ENCODE measurements around the gene NUP98.
"Not testable (repeated sequence)": the region's sequence is repeated elsewhere in the genome, so short reads cannot be mapped to it uniquely, and the experiment has no call there.

Gene NUP98

GRCh38 chr11:3773180-3773579, 24.2 kb downstream of the NUP98 start:
- TF ChIP-seq, protein P1, sequence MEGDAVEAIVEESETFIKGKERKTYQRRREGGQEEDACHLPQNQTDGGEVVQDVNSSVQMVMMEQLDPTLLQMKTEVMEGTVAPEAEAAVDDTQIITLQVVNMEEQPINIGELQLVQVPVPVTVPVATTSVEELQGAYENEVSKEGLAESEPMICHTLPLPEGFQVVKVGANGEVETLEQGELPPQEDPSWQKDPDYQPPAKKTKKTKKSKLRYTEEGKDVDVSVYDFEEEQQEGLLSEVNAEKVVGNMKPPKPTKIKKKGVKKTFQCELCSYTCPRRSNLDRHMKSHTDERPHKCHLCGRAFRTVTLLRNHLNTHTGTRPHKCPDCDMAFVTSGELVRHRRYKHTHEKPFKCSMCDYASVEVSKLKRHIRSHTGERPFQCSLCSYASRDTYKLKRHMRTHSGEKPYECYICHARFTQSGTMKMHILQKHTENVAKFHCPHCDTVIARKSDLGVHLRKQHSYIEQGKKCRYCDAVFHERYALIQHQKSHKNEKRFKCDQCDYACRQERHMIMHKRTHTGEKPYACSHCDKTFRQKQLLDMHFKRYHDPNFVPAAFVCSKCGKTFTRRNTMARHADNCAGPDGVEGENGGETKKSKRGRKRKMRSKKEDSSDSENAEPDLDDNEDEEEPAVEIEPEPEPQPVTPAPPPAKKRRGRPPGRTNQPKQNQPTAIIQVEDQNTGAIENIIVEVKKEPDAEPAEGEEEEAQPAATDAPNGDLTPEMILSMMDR (conservative IDR thresholded peaks at IDR 0.05; ENCODE audit: control insufficient read depth, insufficient read depth, low read depth, low read length) = no peak
- no peak for DNase-seq (ENCODE audit: low read depth)
- H3K4me3 ChIP-seq (ENCODE audit: control insufficient read depth, low read depth, low read length) = no peak overlapping the region

- no peak overlapping the region for H3K4me3 ChIP-seq (ENCODE audit: control insufficient read depth, low read depth, low read length)
- DNase-seq (ENCODE audit: low read depth) = no peak
- TF ChIP-seq, protein P1 (conservative IDR thresholded peaks at IDR 0.05; ENCODE audit: control insufficient read depth, insufficient read depth, low read depth, low read length) = no peak
Measured at GRCh38 chr11:3767536-3767935, 29.8 kb downstream of the NUP98 start.

DNA sequence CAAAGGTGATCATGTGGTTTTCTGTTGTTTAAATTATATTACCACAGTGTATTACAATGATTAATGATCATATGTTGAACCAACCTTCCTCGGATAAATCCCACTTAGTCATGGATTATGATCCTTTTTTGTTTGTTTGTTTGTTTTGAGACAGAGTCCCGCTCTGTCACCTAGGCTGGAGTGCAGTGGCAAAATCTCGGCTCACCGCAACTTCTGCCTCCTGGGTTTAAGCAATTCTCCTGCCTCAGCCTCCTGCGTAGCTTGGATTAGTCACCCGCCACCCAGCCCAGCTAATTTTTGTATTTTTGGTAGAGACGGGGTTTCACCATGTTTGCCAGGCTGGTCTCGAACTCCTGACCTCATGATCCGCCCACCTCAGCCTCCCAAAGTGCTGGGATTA, 30.5 kb downstream of the NUP98 start:
- not testable (repeated sequence) for H3K4me3 ChIP-seq (ENCODE audit: control insufficient read depth, low read depth, low read length); DNase-seq (ENCODE audit: low read depth)

DNA sequence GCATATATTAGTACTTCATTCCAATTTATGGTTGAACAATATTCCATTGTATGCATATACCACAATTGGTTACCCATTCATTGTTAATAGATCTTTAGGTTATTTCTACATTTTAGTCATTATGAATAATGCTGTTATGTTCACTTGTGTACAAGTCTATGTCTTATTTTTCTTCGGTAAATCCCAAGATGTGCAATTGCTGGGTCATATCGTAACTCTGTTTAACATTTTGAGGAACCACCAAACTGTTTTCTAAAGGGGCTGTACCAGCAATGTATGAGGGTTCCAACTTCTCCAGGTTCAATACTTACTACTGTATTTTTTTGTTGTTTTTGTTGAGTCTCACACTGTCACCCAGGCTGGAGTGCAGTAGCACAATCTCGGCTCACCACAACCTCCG, 33.1 kb downstream of the NUP98 start:
- TF ChIP-seq, protein P1 (conservative IDR thresholded peaks at IDR 0.05; ENCODE audit: control insufficient read depth, insufficient read depth, low read depth, low read length) = no peak
- H3K4me3 ChIP-seq (ENCODE audit: control insufficient read depth, low read depth, low read length) = no peak overlapping the region
- no peak for DNase-seq (ENCODE audit: low read depth)

GRCh38 chr11:3755151-3755550, 42.2 kb downstream of the NUP98 start:
- no peak for DNase-seq (ENCODE audit: low read depth)
- TF ChIP-seq, protein P1 (conservative IDR thresholded peaks at IDR 0.05; ENCODE audit: control insufficient read depth, insufficient read depth, low read depth, low read length) = no peak

GRCh38 chr11:3753110-3753509, 44.2 kb downstream of the NUP98 start:
- TF ChIP-seq, protein P1 (conservative IDR thresholded peaks at IDR 0.05; ENCODE audit: control insufficient read depth, insufficient read depth, low read depth, low read length) = no peak

More at GRCh38 chr11:3755151-3755550, 42.2 kb downstream of the NUP98 start:
- no peak overlapping the region for H3K4me3 ChIP-seq (ENCODE audit: control insufficient read depth, low read depth, low read length)

DNA sequence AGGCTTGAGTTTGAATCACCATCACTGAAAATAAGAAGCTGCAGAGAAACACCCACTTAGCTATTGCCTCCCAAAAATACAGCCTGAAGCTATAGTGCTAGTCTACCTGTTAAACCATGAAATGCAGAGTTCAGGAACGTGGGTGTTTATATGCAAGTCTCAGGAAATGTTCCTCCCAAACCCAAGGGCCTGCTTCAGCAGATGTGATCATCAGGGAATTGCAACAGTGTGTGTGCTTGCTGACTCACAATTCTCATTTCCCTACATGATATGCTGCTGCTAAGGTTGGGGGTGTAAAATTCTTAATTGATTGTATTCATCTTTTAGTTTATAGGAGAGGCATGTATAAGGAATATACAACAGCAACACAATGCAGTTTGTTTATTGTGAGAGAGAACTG, 49.6 kb downstream of the NUP98 start:
- peak; percentile 88 for DNase-seq (ENCODE audit: low read depth)
- no peak overlapping the region for H3K4me3 ChIP-seq (ENCODE audit: control insufficient read depth, low read depth, low read length)
- TF ChIP-seq, protein P1 (conservative IDR thresholded peaks at IDR 0.05; ENCODE audit: control insufficient read depth, insufficient read depth, low read depth, low read length) = no peak

More at GRCh38 chr11:3753110-3753509, 44.2 kb downstream of the NUP98 start:
- DNase-seq (ENCODE audit: low read depth) = no peak
- no peak overlapping the region for H3K4me3 ChIP-seq (ENCODE audit: control insufficient read depth, low read depth, low read length)
